HG03571 (cell line): ENCODE measurements around the gene GOT1.

Experiments used
- ATAC-seq: cut with Tn5 transposase; IDR thresholded peaks from one replicate; pipeline ENCODE4 v1.9.1; 2021; ENCODE audit not compliant: unreplicated experiment

Gene GOT1

DNA sequence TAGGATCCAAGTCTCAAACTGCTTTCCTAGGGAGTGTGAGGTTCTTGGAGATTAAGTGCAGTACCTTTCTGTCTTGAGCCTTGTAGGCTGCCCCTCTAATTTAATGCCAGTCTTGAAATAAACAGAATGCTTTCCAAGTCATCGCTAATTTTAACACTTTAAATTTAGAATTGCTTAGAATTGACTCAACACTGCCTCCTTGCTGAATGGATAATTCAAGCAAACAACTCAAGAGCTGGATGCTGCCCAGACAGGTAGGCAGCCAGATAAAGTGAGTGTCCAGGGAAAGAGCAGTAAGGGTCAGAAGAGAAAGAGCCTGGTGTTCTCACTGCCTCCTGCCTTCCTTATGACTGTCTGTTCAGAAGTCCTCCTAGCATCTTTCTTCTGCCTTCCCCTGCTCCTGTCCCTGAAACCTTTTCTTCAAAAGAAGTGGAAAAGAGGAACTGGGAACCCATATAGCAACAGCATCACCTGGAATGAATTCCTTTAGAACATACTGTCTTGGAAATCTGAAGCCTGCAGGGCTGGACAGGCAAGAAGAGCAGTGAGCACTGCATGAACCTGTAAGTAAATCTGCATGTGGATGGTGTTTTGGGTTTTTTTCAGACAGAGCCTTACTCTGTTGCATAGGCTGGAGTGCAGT, 3.1 kb upstream of the GOT1 start:
- ATAC-seq = no peak

- ATAC-seq = no peak
Observed at GRCh38 chr10:99432881-99433280, 2.5 kb upstream of the GOT1 start.

GRCh38 chr10:99432047-99432446, 1.6 kb upstream of the GOT1 start:
- no peak for ATAC-seq

- no peak for ATAC-seq
Observed at GRCh38 chr10:99431190-99431760, 851 bp upstream of the GOT1 start.

DNA sequence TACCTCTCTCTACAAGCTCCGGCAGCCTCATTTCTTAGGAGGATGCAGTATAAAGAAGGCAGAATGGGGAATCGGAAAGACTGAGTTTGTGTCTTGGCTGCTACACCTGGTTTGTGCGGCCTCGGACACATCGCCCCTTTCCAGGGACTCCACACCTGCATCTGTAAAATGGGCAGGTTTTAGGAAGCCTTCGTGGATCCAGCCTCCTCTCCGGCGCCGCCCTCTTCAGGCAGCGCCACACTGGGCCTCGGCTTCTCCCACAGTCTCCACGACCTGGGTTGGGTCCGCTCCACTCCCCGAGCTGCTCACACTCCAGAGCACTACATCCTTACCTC, 341 bp downstream of the GOT1 start:
- peak; percentile 5 for ATAC-seq

GRCh38 chr10:99429517-99430095, 818 bp downstream of the GOT1 start:
- ATAC-seq = no peak

- ATAC-seq = no peak
Observed at GRCh38 chr10:99427566-99428190, 2.7 kb downstream of the GOT1 start.

- no peak for ATAC-seq
Observed at GRCh38 chr10:99426689-99427088, 3.7 kb downstream of the GOT1 start.

DNA sequence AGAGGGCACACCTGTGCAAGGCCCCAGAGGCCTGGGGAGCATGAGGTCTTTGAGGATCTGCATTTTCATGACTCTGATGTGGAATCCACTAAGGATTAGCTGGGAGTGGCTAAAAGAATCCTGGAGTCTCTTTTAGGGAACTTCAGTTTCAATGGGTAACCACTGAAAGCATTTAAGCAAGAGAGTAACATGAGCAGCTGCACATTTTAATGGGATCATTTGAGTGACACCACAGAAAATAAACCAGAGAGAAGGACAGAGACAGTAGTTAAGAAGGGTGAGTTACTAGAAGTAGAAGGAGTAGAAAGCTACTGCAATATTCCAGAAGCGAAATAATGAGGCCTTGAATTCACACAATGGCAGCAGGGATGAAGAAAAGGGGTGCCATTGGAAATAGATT, 5.2 kb downstream of the GOT1 start:
- ATAC-seq = no peak

DNA sequence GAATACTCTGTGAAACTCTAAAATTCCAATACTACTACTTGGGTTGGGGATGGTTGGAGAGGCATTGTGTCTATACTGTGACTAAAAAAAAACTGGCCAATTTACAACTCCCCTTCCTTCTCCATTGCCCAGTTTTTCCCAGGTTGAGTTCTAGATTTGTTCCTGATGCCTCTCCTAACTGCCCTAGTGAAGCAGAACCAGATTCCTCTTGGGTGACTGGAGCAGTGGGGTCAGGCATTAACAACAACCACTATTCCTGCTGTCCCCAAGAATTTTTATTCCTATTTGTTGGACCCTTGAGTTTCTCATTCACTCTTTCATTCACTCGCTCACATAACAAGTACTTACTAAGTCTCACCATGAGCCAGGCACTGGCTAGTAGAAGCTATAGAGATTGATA, 5.8 kb downstream of the GOT1 start:
- ATAC-seq = no peak

DNA sequence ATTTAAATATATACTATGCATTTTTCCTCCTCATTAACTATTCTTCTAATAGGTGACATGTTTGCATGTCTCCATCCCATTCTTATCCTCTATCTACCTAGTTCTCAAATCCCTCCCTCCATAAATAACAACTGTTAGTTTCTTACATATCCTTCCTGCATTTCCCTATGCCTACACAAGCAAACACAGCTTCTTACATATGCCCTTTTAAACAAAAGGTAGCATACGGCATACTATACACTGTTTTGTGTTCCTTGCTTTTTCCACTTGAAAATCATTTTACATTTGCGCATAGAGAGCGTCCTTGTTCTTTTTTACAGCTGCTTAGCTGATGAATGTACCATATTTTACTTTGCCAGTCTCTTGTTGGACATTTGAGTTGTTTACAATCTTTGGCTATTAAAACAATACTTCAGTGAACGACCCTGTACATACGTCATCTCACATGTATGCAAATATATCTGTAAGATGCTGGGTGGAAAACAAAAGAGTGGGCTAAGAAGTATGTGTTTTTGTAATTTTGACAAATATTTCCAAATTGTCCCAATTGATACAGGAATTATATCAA, 7.8 kb downstream of the GOT1 start:
- ATAC-seq = no peak

DNA sequence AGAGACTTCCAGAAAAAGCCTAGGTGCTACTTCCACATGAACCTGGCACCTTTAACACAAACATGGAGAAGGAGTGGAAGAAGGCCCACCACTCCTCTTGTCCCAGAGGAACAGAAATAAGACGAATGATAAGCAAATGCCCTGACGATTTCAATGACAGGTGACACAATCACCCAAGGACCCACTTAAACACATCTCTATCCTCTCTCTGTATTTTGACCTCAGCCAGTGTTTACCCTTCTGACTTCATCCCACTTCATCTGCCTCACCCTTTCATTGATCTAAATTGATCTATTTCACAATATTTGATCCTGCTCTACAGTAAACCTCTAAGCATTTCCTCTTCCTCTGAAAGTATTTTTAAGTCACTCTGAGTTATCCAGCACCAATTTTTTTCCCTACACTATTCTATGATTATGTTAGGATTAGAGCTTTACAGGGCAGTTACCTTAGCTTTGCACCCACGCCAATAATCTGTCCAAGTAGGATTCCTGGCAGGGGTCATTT, 9.1 kb downstream of the GOT1 start:
- no peak for ATAC-seq

DNA sequence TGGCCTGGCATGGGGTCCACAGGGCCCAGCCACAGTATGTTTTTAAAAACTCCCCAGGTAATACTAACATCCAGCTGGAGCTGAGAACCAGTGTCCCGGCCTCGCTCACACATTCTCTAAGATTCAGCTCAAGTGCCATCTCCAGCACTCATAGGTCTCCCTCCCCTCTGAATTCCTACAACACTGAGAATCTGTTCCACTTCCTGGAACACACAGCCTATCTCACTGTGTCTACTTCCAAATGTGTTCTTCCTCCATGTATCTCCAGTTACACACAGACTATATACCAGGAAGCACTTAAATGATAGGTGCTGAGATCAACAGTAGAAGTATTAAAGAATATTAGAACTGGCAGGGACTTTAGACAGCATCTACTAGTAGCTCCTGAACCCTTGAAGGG, 10.7 kb downstream of the GOT1 start:
- no peak for ATAC-seq

DNA sequence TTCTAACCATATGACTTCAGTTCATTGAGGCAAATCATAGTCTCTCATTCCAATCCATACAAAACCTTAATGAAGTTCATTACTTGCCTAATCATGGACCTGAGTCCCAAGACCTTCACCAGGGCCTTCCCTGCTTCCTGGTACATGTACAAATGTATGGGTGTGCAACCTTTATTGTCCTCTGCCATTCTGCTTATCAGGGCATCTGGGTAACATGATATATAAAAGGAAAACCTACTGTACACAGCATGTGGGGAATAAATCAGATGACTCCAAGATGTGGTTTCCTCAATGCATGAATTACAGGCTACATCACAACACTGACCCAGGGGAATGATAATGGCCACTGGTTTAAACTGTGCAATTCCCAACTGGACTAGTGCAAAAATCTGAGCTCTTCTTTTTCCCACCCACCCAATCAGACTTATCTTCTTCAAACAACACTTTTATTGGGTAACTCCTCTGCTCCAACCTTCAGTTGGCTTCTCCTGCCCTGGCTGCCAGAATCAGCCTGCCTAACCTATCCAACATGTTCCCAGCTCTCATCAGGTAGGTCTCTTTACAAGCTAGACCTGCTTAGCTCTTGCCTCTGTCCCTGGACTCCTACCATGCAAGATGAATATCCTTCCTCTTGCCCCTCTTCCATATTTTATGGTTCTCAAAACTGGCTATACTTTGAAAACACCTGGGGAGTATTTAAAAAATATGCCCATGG, 11.4 kb downstream of the GOT1 start:
- ATAC-seq = no peak

- no peak for ATAC-seq
Observed at GRCh38 chr10:99412099-99412498, 18.3 kb downstream of the GOT1 start.

DNA sequence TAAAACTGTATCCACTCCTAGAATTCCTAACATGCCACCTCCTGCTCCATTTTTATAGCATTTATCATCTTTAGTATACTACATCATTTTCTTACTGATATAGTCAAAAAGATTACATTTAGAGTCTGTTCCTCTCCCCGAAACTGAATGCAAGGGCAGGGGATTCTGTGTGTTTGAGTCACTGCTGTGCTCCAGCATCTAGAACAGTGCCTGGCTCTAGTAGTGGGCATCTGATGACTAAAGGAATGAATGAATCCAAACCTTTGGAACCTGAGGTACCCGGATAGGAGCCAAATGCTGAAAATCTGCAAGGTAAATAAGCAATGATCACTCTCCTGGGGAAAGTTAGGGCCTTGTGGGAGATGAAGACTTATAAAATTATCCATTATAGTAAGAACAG, 18.9 kb downstream of the GOT1 start:
- ATAC-seq = no peak

DNA sequence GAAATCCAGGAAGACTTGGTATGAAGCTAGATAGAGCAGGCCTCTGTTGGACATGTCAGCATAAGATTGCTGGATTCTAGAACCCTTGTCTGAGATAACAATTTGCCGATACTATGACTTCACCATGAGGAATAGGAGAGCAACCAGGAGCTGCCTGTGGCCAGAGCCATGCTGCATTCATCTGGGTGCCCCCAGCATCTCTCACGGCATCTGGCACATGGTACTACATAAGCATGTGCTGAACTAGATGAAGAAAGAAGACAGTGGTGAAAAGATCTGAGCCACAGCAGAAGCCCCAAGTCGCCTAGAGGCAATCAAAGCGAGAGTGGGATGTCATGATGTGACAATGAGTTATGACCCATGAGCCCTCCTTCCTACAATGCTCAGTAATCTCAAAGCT, 19.5 kb downstream of the GOT1 start:
- no peak for ATAC-seq

DNA sequence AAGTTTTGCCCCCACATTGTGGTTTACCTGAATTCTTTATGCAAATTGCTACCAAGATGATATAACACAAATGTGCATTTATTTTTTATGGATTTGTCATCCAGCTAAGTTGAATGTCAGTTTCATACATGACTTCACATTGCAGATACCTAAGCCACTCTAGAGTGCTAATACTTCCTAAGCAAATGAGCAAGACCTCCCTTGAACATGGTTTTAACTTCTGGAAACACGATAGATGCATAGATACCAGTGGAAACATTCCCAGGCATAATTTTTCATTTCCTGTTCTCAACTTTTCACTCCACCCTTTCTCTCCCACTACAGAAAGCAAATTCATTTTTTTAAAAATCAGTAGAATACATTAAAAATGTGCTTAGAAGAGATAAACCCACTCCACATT, 20.3 kb downstream of the GOT1 start:
- ATAC-seq = no peak

DNA sequence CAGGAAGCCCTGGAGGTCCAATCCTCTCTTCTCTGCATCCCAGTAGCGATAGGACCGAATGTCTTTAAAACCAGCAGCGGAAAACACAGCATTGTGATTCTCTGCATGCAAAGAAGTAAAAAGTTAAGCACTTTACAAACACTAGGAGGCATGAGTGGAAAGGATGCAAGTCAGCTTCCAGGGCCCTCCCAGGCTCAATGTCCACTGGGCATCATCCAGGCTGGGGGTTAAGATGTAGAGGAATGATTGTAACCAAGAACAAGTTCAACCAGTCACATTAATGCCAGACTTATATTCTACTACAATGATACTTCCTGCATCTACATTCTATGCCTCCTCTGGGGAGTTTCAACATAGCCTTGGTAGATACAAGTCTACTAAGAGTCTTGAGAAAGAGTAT, 24.3 kb downstream of the GOT1 start:
- no peak for ATAC-seq

- no peak for ATAC-seq
Observed at GRCh38 chr10:99403674-99404073, 26.8 kb downstream of the GOT1 start.

- ATAC-seq = no peak
Observed at GRCh38 chr10:99399664-99400063, 30.8 kb downstream of the GOT1 start.
